ENCODE results near the gene M6PR.
A peak's percentile ranks its signal among the peaks of the same experiment; 100 is the strongest.
"Not testable (repeated sequence)": the region's sequence is repeated elsewhere in the genome, so short reads cannot be mapped to it uniquely, and the experiment has no call there.

M6PR gene

DNA sequence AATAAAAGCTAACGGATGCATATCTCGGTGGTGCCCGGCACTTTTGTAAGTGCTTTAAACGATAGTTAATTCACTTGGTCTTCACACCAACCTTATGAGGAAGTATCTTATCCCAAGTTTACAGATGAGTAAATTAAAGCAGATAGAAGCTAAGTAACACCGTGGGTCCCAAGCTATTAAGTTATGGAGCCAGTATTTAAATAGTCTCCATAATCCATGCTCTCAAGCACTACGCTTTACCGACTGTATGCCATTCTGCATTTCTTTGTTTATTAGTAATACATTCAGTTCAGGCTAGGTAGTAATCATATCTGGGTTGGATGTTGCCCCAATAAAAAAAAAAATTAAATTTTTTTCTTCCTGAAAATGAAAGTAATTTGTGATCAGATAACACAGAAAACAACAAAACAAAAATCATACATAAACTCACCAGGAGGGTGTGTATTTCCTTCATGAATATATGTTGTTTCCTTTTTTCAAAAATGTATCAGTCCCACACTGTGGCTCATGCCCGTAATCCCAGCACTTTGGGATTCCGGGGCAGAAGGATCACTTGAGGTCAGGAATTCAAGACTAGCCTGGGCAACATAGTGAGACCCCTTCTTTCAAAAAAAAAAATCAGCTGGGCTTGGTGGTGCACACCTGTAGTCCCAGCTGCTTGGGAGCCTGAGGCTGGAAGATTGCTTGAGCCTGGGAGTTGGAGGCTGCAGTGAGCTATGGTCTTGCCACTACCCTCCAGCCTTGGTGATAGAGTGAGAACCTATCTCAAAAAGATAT is 1.4 kb upstream of the M6PR start:
- no peak for DNase-seq (ENCODE audit: low spot score)

DNA sequence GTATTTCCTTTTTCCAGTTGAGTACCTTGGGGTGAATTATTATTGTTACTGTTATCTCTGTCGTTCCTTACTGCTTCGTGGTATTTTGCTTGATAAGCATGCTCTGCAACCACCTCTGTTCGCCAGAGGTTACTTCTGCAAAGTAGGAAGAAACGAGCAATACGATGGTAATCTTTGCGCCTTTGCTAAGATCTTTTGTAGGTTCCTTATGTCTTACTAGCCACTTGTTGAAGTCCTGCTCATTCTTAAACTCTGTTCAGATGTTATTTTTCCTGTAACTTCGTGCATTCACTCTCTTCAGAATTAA is 729 bp upstream of the M6PR start:
- DNase-seq (ENCODE audit: low spot score) = no peak

DNA sequence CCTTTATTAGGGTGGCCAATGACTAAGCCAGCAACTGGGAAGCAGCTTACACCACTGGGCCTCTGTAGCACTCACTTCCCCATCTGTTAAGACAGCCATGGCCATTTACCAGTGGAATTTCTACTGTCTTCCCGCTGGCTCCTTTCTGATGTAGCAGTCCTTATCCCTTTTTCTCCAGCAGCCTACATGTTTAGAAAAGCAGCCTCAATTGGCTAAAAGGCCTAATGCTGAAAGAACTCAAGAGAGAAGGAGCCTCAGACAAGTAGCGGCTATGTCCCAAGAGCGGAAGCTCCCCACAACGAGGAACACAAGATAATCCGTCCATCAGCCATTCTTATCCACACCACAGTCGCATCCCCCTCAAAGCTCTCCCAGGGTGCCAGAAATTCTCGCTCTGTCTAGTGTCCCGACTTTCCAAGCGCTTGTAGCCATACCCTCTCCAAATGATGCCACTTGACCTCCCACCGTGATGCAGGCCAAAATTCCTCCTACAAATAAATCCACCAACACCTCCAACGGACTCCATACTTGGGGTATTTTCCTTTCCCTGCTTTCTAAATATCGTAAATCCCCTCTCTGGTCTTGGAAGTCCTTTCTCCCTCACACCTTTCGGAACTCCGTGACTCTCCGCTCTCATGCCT is 624 bp downstream of the M6PR start:
- DNase-seq (ENCODE audit: low spot score) = peak; percentile 22

DNA sequence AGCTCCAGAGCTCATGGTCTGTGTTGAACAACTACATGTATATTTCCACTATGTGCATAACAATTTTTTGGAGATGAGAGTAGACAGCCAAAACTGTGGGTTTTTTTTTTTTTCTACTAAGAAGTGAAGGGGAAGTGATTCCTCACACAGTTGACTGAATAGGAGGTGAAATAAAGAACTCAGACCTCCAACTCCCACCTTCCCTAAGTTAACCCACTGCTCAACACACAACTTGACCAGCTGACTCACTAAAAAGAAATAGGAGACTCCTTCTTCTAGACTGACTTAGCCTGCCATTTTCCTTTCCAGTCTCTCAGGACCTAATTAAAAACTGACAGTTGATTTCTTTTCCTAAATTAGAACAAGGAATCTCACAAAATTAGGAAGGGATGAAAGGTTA is 1.7 kb downstream of the M6PR start:
- DNase-seq (ENCODE audit: low spot score) = no peak

DNA sequence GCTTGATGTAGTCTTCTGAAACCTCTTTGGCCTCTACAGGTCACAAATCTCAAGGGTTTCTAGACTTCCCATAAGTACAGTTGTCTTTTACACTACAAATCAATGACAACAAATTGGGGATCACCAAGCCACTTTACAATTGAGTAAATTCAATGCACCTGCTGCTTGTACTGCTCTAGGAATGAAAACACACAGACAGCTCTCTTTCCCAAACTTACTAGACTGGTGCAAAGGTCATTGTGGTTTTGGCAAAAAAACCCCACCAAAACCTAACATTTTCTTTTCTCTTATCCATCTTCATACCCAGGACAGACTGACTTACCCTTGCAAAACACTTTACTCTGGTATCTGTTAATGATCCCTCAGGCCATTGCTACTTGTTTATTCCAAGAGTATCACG is 2.7 kb downstream of the M6PR start:
- DNase-seq (ENCODE audit: low spot score) = no peak

DNA sequence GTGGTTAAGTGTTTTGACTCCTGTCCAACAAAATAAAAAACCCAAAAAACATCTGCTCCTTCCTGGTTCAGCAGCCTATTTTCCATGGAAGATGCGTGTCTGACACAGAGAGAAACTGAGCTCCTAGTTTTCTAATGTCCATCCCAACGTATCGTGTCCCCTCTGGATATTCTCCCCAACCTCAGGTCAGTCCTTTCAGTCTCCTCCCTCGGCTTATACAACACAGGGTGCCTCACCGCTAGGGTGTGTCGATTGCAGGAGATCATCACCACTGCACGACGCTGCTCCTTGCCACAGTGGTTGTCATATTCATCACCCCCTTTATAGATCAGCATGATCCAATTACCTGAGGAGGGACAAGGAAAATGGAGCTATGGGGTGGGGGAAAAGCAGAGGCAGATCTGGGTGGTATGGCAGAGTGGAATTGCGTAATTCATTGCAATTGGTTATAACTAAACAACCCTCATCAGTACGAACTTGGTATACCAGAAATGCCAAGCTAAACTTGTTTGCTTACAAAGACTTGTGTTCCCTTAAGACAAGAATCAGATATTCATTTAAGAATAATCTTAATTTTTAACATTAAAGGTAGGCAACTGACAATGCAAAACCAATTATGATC is 5.8 kb downstream of the M6PR start:
- DNase-seq (ENCODE audit: low spot score) = no peak

DNA sequence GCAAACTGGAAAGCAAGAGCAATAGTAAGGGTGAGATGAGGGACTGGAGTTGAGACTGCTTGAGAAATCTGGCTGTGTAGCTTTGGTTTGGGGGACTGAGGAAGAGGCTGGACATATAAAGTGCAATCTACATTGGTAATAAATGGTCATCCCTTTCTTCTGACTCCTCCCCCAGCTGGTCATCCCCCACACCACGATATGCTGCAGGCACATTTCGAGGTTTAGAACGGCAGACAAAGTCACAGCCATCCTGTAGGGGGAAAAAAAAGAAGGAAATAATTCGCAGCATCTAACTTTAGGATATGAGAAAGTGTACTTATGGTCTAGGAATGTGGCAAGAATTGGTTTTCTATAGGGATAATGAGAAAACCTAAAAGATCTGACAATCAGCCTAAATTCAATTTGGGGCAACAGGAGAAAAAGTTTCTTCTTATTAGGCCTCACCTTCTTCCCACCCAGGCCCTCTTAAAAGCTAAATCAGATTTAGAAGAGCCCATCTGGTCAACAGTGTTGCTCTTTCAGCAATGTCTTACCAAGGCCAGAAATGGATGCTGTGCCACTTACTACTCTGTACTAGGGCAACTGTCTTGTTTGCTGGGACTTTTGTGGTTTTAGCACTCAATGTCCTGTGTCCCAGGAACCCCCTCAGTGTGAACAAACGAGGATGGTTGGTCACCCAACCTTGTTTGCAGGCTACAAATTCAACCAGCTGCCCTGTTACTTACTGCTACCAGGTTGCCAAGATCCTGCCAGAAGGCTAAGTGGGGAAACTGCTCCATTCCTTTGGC is 7.6 kb downstream of the M6PR start:
- no peak for DNase-seq (ENCODE audit: low spot score)

DNA sequence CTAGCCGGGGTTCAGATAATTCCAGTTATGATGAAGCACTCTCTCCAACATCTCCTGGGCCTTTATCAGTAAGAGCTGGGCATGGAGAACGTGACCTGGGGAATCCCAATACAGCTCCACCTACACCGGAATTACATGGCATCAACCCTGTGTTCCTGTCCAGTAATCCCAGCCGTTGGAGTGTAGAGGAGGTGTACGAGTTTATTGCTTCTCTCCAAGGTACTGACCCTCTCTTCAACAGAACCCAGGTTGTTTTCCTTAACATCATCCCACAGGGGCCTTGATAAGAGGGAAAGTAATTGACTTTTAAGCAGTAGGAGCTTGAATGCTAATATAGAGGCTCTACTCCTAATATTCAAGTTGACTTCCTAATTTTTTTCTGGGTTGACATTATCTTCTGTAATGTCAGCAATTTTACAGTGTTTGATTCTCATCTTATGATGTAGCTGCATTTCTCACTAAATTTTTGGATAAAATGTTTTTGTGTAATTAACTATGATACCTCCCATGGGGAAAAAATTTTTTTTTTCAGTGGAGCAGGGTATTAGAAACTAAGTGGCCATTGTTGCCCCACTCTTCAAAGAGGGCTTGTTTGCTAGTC is 11.5 kb downstream of the M6PR start:
- not testable (repeated sequence) for DNase-seq (ENCODE audit: low spot score)

DNA sequence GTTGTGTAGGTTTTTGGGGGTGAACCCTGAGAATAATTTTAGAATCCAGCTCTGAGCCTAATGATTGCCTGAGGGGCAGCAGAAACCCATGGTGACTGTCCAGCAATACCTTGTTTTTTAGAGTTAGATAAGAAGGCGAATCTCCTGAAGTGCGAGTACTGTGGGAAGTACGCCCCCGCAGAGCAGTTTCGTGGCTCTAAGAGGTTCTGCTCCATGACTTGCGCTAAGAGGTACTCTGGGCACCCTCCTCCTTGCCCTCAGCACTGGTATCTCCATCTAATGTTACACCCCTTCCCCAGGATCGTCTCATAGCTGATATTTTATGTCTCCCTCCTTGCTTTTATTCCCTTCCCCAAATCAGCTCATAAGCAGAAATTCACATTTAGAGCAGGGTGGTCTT is 12.7 kb downstream of the M6PR start:
- no peak for DNase-seq (ENCODE audit: low spot score)

DNA sequence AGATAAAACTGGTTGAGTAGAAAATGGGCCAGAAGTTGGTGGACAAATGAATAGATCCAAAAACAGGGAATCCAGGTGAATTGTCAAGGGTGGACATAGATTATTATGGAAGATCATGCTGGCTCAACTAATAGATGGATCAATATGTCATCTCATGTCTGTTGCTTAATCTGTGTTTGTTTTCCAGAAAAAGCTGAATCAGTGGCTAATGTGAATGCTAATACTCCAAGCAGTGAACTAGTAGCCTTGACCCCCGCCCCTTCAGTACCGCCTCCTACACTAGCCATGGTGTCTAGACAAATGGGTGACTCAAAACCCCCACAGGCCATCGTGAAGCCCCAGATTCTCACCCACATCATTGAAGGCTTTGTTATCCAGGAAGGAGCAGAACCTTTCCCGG is 15.4 kb downstream of the M6PR start:
- DNase-seq (ENCODE audit: low spot score) = not testable (repeated sequence)

DNA sequence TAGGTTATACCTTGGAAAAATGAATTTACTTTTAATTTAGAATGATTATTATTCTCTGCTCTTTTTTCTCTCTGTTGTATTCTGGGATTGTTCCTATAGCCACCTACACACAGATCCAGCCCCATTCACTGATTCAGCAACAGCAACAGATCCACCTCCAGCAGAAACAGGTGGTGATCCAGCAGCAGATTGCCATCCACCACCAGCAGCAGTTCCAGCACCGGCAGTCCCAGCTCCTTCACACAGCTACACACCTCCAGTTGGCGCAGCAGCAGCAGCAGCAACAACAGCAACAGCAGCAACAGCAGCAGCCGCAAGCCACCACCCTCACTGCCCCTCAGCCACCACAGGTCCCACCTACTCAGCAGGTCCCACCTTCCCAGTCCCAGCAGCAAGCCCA is 17.0 kb downstream of the M6PR start:
- DNase-seq (ENCODE audit: low spot score) = not testable (repeated sequence)

DNA sequence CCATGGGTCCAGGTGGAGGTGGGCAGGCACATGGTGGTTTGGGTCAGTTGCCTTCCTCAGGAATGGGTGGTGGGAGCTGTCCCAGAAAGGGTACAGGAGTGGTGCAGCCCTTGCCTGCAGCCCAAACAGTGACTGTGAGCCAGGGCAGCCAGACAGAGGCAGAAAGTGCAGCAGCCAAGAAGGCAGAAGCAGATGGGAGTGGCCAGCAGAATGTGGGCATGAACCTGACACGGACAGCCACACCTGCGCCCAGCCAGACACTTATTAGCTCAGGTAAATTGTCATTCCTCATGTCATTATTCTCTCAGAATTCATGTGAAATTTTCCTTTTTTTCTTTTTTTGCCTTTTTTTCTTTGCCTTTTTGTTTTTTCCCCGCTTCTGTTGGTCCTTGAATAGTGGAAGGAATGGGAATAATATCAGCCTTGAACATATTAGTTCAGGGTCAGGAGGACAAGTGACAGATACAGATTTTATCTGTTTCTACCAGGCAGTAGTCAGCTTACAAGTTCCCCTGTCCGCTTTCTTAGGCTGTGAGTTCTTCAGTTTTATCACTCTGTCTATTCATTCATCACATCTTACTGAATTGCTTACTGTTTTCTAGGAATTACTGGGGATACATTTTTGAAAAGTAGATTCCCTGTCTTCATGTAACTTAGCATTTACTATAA is 18.7 kb downstream of the M6PR start:
- not testable (repeated sequence) for DNase-seq (ENCODE audit: low spot score)

DNA sequence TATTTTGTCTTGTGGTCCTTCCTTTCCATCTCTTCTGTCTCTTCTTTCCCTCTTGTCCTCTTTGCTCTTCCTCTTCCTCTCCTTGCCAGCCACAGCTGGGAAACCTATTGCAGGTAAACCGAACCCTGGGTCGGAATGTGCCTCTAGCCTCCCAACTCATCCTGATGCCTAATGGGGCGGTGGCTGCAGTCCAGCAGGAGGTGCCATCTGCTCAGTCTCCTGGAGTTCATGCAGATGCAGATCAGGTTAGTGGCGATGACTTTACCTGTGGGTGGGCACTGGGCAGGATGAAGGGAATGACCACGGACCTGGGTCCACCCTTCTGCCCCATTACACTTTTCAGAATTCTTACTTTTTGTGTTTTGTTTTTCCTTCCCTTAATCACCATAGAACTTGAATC is 26.9 kb downstream of the M6PR start:
- DNase-seq (ENCODE audit: low spot score) = no peak

DNA sequence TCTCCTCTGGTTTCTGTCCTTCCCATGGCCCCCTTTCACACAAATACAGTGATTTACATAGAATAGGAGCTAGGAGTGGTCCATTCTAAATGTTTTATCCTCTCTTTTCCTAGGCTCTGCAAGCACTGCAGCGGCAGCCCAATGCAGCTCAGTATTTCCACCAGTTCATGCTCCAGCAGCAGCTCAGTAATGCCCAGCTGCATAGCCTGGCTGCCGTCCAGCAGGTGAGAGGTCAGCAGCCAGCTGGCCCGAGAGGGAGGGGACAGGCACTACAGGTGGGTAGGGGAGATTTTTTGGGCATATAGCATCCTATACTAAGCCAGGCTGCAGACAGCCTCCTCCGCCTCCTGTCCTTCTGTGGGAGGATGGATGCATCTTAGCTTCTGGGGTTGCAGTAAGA is 29.8 kb downstream of the M6PR start:
- not testable (repeated sequence) for DNase-seq (ENCODE audit: low spot score)

DNA sequence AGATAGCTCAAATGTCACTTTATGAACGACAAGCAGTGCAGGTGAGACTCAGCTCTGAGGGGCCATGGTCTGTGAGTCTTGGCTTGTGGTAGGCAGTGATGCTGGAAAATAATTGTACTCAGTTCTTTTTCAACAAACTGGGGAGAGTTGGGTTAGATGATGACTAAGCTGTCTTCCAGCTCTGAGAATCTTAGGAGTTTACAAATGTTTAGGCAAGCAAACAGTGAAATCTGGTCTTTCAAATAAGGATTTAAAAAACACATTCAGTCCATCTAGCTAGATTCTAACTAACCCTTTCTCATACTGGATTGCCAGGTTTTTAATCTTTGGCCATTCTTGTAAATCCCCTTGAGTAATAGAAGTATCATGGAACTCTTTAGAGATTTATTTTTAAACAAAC is 31.7 kb downstream of the M6PR start:
- no peak for DNase-seq (ENCODE audit: low spot score)

DNA sequence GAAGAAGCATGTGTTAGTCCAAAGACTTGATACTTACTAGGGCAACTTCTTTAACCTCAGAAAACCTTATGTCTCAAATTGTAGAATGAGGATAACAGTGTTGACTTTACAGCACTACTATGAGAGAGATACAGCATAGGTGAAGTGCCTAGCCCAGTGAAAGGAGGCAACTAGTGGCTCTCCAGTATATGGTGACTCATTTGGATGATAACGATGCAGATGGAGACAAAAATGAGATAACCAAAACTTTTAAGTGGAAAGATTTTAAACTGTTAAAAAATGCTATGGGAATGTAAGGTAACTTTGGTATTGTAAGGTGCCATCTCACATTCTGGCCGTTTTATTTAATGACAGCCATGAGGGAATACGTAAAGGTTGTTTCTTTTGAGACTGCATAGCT is 32.4 kb downstream of the M6PR start:
- DNase-seq (ENCODE audit: low spot score) = no peak

DNA sequence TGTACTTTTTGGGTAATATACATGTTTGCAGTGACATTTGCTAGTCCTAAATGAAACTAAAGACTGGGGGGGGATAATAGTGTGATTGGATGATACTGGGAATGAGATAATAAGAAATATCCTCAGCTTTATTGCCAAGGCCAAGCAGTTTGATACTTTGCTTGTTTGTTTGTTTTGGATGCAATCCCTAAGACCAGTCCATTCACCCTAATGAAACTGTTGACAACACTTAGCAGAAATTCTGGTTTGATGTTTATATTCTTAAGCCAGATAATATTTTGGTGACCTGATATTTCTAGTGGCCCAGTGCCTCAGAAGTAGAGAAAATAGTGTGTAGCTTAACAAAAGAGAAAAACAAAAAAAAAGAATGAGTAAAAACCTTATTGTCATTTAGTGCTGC is 33.3 kb downstream of the M6PR start:
- peak; percentile 11 for DNase-seq (ENCODE audit: low spot score)

DNA sequence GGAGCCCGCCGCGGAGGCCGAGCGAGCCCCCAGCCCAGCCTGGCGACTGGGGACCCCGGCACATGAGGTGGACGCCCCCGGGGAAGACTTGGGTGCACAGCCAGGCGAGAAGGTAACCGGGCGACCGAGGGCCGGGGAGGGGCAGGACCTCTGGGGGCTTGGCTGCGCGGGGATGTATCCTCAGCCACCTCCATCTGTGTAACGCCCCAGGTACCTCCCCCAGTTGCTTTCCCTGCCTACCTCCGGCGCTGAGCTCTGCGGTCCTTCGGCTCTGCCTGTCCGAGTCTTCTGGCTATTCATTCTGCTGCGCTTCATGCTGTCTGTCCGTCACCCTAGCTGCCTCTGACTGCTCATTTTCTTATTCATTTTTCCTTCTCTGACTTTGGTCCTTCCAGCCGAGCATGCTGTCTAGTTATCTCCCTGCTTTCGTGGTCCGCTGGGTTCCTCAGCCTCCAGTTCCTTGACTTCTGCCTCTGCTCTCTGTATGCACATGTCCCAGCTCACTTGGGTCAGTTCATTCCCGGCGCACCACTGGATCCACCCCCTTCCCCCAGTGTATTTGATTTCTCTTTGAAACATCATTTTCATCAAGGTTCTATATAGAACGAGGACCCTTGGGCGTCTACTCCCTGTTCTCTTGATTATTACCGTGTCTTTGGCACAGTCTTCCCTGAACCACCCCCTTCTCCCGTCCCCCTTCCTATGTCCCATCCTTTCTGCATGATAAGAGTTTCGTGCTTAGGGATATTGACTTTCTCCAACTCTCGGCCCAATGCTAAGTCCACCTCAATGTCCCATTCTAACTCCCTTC is 34.5 kb downstream of the M6PR start:
- DNase-seq (ENCODE audit: low spot score) = peak; percentile 72

DNA sequence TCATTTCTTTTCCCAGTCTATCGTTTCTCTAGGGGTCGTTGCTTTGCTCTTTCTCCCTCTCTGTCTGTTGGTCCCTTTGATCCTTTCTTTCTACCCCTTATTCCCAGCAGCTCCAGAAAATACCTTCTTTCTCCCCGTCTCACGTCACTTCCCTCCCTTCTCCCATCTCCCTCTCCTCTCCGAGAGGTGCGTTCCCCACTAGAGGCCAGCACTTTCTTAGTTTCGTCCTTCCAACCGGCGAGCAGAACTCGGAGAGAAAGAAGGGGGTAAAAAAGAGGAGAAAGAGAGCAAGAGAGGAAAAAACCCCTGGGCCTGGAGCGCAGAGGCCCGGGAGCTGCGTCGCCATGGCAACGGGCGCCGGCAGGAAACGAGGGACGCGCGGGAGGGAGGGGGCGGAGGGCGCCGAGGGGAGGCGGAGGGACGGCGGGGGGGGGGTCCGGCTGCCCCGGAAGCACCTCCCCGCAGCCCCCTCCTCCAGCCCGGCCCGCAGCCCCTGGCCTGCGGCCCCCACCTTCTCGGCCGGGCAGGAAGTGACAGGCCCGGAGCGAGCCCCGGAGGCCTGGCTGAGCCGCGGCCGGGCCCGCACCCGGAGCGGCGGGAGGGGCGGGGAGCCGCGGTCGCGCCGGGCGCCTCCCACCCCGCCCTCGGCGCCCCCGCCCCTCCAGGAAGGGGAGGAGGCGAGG is 35.3 kb downstream of the M6PR start, which contains the start of gene PHC1:
PHC1 (plus strand) TSS at position 477 of the 683 bp plus-strand sequence. CDS start 3,169 bp downstream, outside the sequence.
- DNase-seq (ENCODE audit: low spot score) = peak; percentile 89

DNA sequence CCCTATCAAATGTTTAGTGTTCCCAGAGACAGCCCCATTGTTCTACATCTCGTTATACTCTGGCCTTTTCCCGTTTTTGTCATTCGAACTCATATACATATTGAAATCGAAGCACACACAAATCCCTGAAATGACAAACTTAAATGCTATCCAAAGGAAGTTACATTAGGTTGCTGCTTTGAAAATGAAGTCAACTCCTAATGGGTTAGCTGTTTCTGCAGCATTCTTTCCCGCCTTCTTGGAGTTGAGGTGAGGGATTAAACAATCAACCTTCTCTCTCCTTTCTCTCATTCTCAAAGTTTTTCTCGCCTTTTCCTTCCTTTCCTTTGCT is 35.8 kb downstream of the M6PR start:
- DNase-seq (ENCODE audit: low spot score) = no peak
